Occipital lobe (tissue), 2 donors: Measurements from ENCODE around the gene LTBP1. TPM values are rescaled to one million over a fixed set of nuclear protein-coding genes. Genes with fewer than 3 reads are reported as not detected.

ENCODE experiments used
- DNase-seq: peaks from one replicate; lab custom pipeline; 2025; lab: John Stamatoyannopoulos, UW
- total RNA-seq: library from RNA; depleted of rRNA; stranded (reverse); fragments of >200 nt; gene quantifications from one replicate; pipeline ENCODE4 v1.2.3, GENCODE V29; 2014

The LTBP1 gene
- total RNA-seq, 1 donor from 2014 or later: 25.6 TPM

- DNase-seq: no peak
Observed at GRCh38 chr2:33077311-33077710, 130.6 kb downstream of the LTBP1 start.

GRCh38 chr2:33077844-33078243 lies 131.1 kb downstream of the LTBP1 start:
- DNase-seq: no peak

GRCh38 chr2:33081691-33082090 lies 134.9 kb downstream of the LTBP1 start:
- no peak for DNase-seq

GRCh38 chr2:33083699-33084387 lies 137.1 kb downstream of the LTBP1 start:
- no peak for DNase-seq

- DNase-seq: no peak
Observed at GRCh38 chr2:33084433-33084832, 137.7 kb downstream of the LTBP1 start.

GRCh38 chr2:33085646-33086045 lies 138.9 kb downstream of the LTBP1 start:
- no peak for DNase-seq

- DNase-seq: no peak
Observed at GRCh38 chr2:33086400-33087015, 139.8 kb downstream of the LTBP1 start.

GRCh38 chr2:33090553-33091134 lies 143.9 kb downstream of the LTBP1 start:
- DNase-seq: no peak

- DNase-seq: no peak
Observed at GRCh38 chr2:33091541-33092123, 144.9 kb downstream of the LTBP1 start.

- no peak for DNase-seq
Observed at GRCh38 chr2:33093283-33093993, 146.7 kb downstream of the LTBP1 start.

- no peak for DNase-seq
Observed at GRCh38 chr2:33094303-33094702, 147.6 kb downstream of the LTBP1 start.

- DNase-seq: no peak
Observed at GRCh38 chr2:33099989-33100388, 153.2 kb downstream of the LTBP1 start.

GRCh38 chr2:33100921-33101320 lies 154.2 kb downstream of the LTBP1 start:
- DNase-seq: no peak

GRCh38 chr2:33104052-33104623 lies 157.4 kb downstream of the LTBP1 start:
- no peak for DNase-seq

GRCh38 chr2:33104726-33105125 lies 158.0 kb downstream of the LTBP1 start:
- no peak for DNase-seq

GRCh38 chr2:33106115-33106514 lies 159.4 kb downstream of the LTBP1 start:
- no peak for DNase-seq

- DNase-seq: no peak
Observed at GRCh38 chr2:33107690-33108482, 161.1 kb downstream of the LTBP1 start.

- no peak for DNase-seq
Observed at GRCh38 chr2:33108483-33109443, 162.0 kb downstream of the LTBP1 start.

GRCh38 chr2:33110461-33110860 lies 163.7 kb downstream of the LTBP1 start:
- DNase-seq: no peak
